Nephron (organoid): Measurements from ENCODE around the gene SHISA9.
"Not testable (repeated sequence)": the region's sequence is repeated elsewhere in the genome, so short reads cannot be mapped to it uniquely, and the experiment has no call there.

ENCODE experiments used
- H3K27ac Mint-ChIP-seq, 3 experiments: 2 replicates each; pipeline ENCODE4 v1.8.0; 2020; ENCODE audit warnings: mixed read lengths in 3 of 3, mild to moderate bottlenecking in 2 of 3, moderate library complexity in 1 of 3
- H3K27me3 Mint-ChIP-seq: 2 replicates; pipeline ENCODE4 v1.8.0; 2021; ENCODE audit warnings: low read depth, mild to moderate bottlenecking, moderate library complexity, mixed read lengths
- H3K36me3 Mint-ChIP-seq: 2 replicates; pipeline ENCODE4 v1.8.0; 2020; ENCODE audit warnings: low read depth, mixed read lengths
- H3K4me1 Mint-ChIP-seq: 2 replicates; pipeline ENCODE4 v1.8.0; 2020; ENCODE audit warnings: mixed read lengths
- H3K4me3 Mint-ChIP-seq, 3 experiments: 2 replicates each; pipeline ENCODE4 v1.8.0; 2020; ENCODE audit warnings: mild to moderate bottlenecking in 3 of 3, mixed read lengths in 3 of 3, moderate library complexity in 2 of 3
- H3K9me3 Mint-ChIP-seq: 2 replicates; pipeline ENCODE4 v1.8.0; 2020; ENCODE audit warnings: mixed read lengths
- CTCF ChIP-seq, 3 experiments: fragments of 200-600 bp; sonication (generic); IDR thresholded peaks; one replicate each; pipeline ENCODE4 v1.5.0; 2021; ENCODE audit warnings: antibody characterized with exemption in 3 of 3; ENCODE audit not compliant: unreplicated experiment in 3 of 3

SHISA9 gene

DNA sequence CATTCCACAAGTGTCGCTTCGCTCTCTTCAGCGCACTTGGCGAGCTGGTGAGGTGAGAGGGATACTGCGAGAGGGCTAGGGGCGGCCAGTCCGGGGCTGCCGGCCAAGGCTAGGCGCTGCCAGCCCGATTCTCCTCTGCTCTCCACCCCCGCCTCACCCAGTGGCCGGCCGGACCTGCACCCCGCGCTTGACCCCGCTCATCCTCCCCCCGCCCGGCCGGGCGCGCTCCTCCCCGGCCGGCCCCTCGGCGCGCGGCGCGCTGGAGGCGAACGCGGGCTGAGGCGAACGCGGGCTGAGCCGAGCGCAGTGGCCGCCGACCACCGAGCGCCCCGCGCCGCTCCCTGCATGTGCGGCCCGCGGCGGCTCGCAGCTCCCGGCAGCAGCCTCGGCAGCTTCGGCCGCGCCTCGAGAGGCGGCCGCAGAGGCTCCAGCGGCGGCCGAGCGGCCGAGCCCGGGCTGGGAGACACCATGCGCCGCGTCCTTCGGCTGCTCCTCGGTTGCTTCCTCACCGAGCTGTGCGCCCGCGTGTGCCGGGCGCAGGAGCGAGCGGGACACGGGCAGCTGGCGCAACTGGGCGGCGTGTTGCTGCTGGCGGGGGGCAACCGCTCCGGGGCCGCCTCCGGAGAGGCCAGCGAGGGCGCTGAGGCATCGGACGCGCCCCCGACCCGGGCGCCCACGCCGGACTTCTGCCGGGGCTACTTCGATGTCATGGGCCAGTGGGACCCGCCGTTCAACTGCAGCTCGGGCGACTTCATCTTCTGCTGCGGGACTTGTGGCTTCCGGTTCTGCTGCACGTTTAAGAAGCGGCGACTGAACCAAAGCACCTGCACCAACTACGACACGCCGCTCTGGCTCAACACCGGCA lies at the start of gene SHISA9:
Gene SHISA9, plus strand, starts transcription at position 2 of the 865 bp plus-strand sequence.
- H3K27me3 Mint-ChIP-seq = peaks cover 90% of the 10 kb centered on the region
- H3K36me3 Mint-ChIP-seq = no peaks in the 10 kb centered on the region
- no peak for TF ChIP-seq CTCF (IDR thresholded peaks at IDR 0.05; ENCODE audit: unreplicated experiment in 3 of 3)
- H3K9me3 Mint-ChIP-seq = no peaks in the 10 kb centered on the region
- H3K27ac Mint-ChIP-seq = no peak within 1 kb of the TSS
- no peaks in the 10 kb centered on the region for H3K4me1 Mint-ChIP-seq
- peak within 1 kb of the TSS; percentile 69 to 79 (median 76) for H3K4me3 Mint-ChIP-seq

DNA sequence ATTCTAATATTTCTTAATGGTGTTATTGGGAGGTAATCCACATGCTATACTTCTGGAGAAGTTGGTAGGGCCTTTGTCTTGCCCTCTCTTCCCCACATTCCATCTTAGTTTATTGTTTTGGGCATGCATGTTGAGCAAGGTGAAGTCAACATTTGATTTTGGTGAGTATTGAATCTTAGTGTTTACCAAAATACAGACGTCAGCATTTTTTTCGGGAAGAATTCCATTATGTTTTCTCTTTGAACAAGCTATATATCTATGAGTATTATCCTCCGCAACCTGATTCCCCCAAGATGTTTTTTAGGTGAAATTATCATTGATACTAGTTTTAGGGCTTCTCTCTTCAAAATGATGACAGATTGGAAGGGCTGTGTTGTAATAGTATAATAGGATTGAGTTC lies 47.4 kb upstream of the SHISA9 start:
- no peak overlapping the region for H3K27ac Mint-ChIP-seq
- peaks cover 5% of the 10 kb centered on the region for H3K27me3 Mint-ChIP-seq
- H3K36me3 Mint-ChIP-seq = no peaks in the 10 kb centered on the region
- no peak for TF ChIP-seq CTCF (IDR thresholded peaks at IDR 0.05; ENCODE audit: unreplicated experiment in 3 of 3)
- H3K4me3 Mint-ChIP-seq = no peak overlapping the region
- H3K9me3 Mint-ChIP-seq = peaks cover 8% of the 10 kb centered on the region
- H3K4me1 Mint-ChIP-seq = no peaks in the 10 kb centered on the region

GRCh38 chr16:12857435-12857834 lies 44.0 kb upstream of the SHISA9 start:
- H3K36me3 Mint-ChIP-seq, H3K27ac Mint-ChIP-seq, H3K4me1 Mint-ChIP-seq, H3K9me3 Mint-ChIP-seq, H3K27me3 Mint-ChIP-seq, H3K4me3 Mint-ChIP-seq: not testable (repeated sequence)

DNA sequence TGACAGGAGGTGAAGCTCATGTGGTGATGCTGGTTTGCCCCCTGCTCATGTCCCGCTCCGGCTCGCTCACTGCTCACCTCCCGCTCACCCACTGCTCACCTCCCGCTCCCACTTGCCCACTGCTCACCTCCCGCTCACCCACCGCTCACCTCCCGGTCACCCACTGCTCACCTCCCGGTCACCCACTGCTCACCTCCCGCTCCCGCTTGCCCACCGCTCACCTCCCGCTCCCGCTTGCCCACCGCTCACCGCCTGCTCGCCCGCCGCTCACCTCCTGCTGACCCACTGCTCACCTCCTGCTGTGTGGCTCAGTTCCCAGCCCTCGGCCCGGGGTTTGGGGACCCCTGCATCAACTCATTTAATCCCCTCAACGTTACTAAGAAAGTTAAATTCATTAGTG lies 39.1 kb upstream of the SHISA9 start:
- Mint-ChIP-seq H3K9me3 (no peaks in the 10 kb centered on the region), H3K4me1 (no peaks in the 10 kb centered on the region), H3K4me3 (no peak overlapping the region), H3K27me3 (peaks cover 17% of the 10 kb centered on the region), H3K36me3 (no peaks in the 10 kb centered on the region), H3K27ac (no peak overlapping the region)
- no peak for TF ChIP-seq CTCF (IDR thresholded peaks at IDR 0.05; ENCODE audit: unreplicated experiment in 3 of 3)

- H3K27ac Mint-ChIP-seq = no peak overlapping the region
- no peaks in the 10 kb centered on the region for H3K36me3 Mint-ChIP-seq
- H3K9me3 Mint-ChIP-seq = no peaks in the 10 kb centered on the region
- no peaks in the 10 kb centered on the region for H3K4me1 Mint-ChIP-seq
- H3K27me3 Mint-ChIP-seq = peaks cover 20% of the 10 kb centered on the region
- H3K4me3 Mint-ChIP-seq = no peak overlapping the region
- no peak for TF ChIP-seq CTCF (IDR thresholded peaks at IDR 0.05; ENCODE audit: unreplicated experiment in 3 of 3)
These were observed 38.5 kb upstream of the SHISA9 start for GRCh38 chr16:12862941-12863340.

DNA sequence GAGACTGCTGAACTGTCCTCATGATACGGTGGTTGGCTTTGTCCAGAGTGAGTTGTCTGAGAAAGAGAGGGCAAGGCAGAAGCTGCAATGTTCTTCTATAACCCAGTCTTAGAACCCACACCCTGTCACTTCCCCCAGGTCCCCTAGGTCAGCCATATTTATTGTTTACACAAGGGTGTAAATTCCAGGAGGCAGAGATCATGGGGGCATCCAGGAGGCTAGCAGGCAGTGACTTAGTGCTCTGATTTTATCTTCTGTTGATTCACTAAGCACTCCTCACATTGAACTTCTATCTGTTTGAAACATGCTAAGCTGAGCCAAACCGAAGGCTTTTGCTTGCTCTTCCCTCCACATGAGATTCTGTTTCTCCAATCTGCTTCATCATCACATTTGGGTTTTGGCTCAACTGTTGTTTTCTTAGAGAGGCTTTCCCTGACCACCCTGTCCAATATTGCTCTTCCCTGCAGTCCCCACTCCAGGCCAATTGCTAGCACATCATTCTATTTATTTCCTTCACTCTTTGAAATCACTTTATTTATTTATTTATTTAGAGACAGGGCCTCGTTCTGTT lies 34.3 kb upstream of the SHISA9 start:
- no peak for TF ChIP-seq CTCF (IDR thresholded peaks at IDR 0.05; ENCODE audit: unreplicated experiment in 3 of 3)
- H3K36me3 Mint-ChIP-seq = no peaks in the 10 kb centered on the region
- no peak overlapping the region for H3K4me3 Mint-ChIP-seq
- H3K4me1 Mint-ChIP-seq = no peaks in the 10 kb centered on the region
- H3K27ac Mint-ChIP-seq = no peak overlapping the region
- H3K27me3 Mint-ChIP-seq = peaks cover 34% of the 10 kb centered on the region
- H3K9me3 Mint-ChIP-seq = peaks cover 6% of the 10 kb centered on the region
